ENCODE data around the gene SS18L1.

DNA sequence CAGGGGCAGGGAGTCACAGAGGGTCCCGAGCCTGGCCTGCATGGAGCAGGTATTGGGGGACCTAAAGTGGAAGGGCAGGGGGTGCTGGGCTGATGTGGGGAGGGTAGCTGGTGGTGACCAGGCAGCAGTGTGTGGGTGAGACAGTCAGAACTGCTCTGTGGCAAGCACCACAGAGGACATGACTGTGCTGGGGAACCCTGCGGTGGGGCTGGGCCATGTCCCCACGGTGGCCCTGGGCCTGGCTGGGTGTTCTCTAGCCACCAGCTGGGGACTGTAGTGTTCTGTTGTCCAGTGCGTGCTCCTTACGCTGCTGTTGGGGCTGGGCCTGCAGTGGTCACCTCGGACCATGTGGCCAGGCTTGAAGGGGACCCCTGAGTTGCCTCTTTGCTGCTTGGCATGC is 3.6 kb downstream of the SS18L1 start:
- TF ChIP-seq CTCF (IDR thresholded peaks at IDR 0.05) (no peak), POLR2A (IDR thresholded peaks at IDR 0.05) (no peak)

Measured in testis (tissue), 2 donors.